ENCODE measurements around the gene TRANK1. TPM values are rescaled to one million over a fixed set of nuclear protein-coding genes. Genes with fewer than 3 reads are reported as not detected.
"Not testable (repeated sequence)": the region's sequence is repeated elsewhere in the genome, so short reads cannot be mapped to it uniquely, and the experiment has no call there.

Gene TRANK1
- total and polyA plus RNA-seq, 11 donors, result 2.2 to 27.9 (median 4.0) TPM

- peaks cover 0 to 62% (median 8%) of the 10 kb centered on the region in 12 donors for H3K4me1 ChIP-seq
- H3K36me3 ChIP-seq, result no peaks in the 10 kb centered on the region
- H3K27me3 ChIP-seq, result no peaks in the 10 kb centered on the region
- 7 to 18% (median 12%) methylated on average over 15 of the region's 15 CpGs for WGBS, 4 donors
- peak; percentile 37 to 67 (median 51) for DNase-seq
- TF ChIP-seq POLR2A (IDR thresholded peaks at IDR 0.05), result no peak
- no peak for TF ChIP-seq CTCF (IDR thresholded peaks at IDR 0.05)
- no peaks in the 10 kb centered on the region for H3K9me3 ChIP-seq
- peak; percentile 54 to 82 (median 76) for ATAC-seq
- H3K4me3 ChIP-seq, result peak overlapping the region; percentile 12 to 74 (median 57)
- peak overlapping the region; percentile 0 to 95 (median 72) for H3K27ac ChIP-seq
- intact Hi-C loops (cut with DNase I), result loop anchor here in 8 of 10 donors (2.0 to 10.0 kb wide), 5 partner anchors 34 to 307 kb away; no protein-coding TSS in a partner anchor
These were observed 36.8 kb downstream of the TRANK1 start for GRCh38 chr3:36907911-36908646.

GRCh38 chr3:36906504-36907149, 38.2 kb downstream of the TRANK1 start:
- intact Hi-C loops (cut with DNase I), result loop anchor here in 7 of 10 donors (5.0 to 10.0 kb wide), 4 partner anchors 36 to 308 kb away; no protein-coding TSS in a partner anchor
- DNase-seq (no peak), ATAC-seq (peak in 1 of 4 donors; percentile 40)
- Histone ChIP-seq H3K4me3 (peak overlapping the region in 2 of 12 donors; percentile 67 to 74), H3K27me3 (no peaks in the 10 kb centered on the region), H3K9me3 (no peaks in the 10 kb centered on the region), H3K36me3 (peaks cover 0 to 14% (median 0%) of the 10 kb centered on the region in 9 donors), H3K4me1 (peaks cover 0 to 48% (median 6%) of the 10 kb centered on the region in 12 donors), H3K27ac (peak overlapping the region in 4 of 12 donors; percentile 9 to 95 (median 19))
- TF ChIP-seq POLR2A (IDR thresholded peaks at IDR 0.05) (no peak), CTCF (IDR thresholded peaks at IDR 0.05) (no peak)
- WGBS, 4 donors, result 65 to 77% (median 68%) methylated on average over 2 of the region's 2 CpGs

- Histone ChIP-seq H3K36me3 (peaks cover 0 to 24% (median 2%) of the 10 kb centered on the region in 9 donors), H3K4me3 (no peak overlapping the region), H3K9me3 (no peaks in the 10 kb centered on the region), H3K27me3 (no peaks in the 10 kb centered on the region), H3K27ac (no peak overlapping the region), H3K4me1 (peaks cover 0 to 43% (median 6%) of the 10 kb centered on the region in 12 donors)
- 94 to 98% (median 97%) methylated on average over 3 of the region's 3 CpGs for WGBS, 4 donors
- ATAC-seq, result no peak
- DNase-seq, result no peak
- TF ChIP-seq POLR2A (IDR thresholded peaks at IDR 0.05) (no peak), CTCF (IDR thresholded peaks at IDR 0.05) (no peak)
- intact Hi-C loops (cut with DNase I), result loop anchor here in 7 of 10 donors (5.0 to 10.0 kb wide), 4 partner anchors 37 to 309 kb away; no protein-coding TSS in a partner anchor
These were observed 39.3 kb downstream of the TRANK1 start for GRCh38 chr3:36905545-36905944.

GRCh38 chr3:36904641-36905040, 40.2 kb downstream of the TRANK1 start:
- ATAC-seq (peak; percentile 74 to 89 (median 80)), DNase-seq (peak in 4 of 5 donors; percentile 25 to 60 (median 48))
- Histone ChIP-seq H3K4me3 (no peak overlapping the region), H3K27ac (no peak overlapping the region), H3K27me3 (no peaks in the 10 kb centered on the region), H3K9me3 (no peaks in the 10 kb centered on the region), H3K36me3 (peaks cover 0 to 33% (median 11%) of the 10 kb centered on the region in 9 donors), H3K4me1 (peaks cover 0 to 43% (median 6%) of the 10 kb centered on the region in 12 donors)
- intact Hi-C loops (cut with DNase I), result loop anchor here in 8 of 10 donors (5.0 to 10.0 kb wide), 4 partner anchors 38 to 310 kb away; no protein-coding TSS in a partner anchor
- TF ChIP-seq CTCF (IDR thresholded peaks at IDR 0.05), result peak; percentile 33 to 66 (median 53)
- no peak for TF ChIP-seq POLR2A (IDR thresholded peaks at IDR 0.05)
- 57 to 70% (median 61%) methylated on average over 3 of the region's 3 CpGs for WGBS, 4 donors

- intact Hi-C loops (cut with DNase I), result loop anchor here in 4 of 10 donors (5.0 to 10.0 kb wide), 4 partner anchors 38 to 311 kb away; no protein-coding TSS in a partner anchor
- WGBS, 4 donors, result 96 to 97% (median 97%) methylated on average over 13 of the region's 13 CpGs
- peaks cover 0 to 38% (median 6%) of the 10 kb centered on the region in 12 donors for H3K4me1 ChIP-seq
- H3K27me3 ChIP-seq, H3K9me3 ChIP-seq, H3K27ac ChIP-seq, H3K4me3 ChIP-seq, ATAC-seq, DNase-seq: not testable (repeated sequence)
- H3K36me3 ChIP-seq, result peaks cover 0 to 38% (median 17%) of the 10 kb centered on the region in 9 donors
These were observed 40.8 kb downstream of the TRANK1 start for GRCh38 chr3:36904065-36904464.

Data from heart left ventricle (tissue), 16 donors.